Bronchial epithelial cell (primary cell): ENCODE results near the gene MERTK. TPM values are rescaled to one million over a fixed set of nuclear protein-coding genes. Genes with fewer than 3 reads are reported as not detected.

Experiments used
- DNase-seq: peaks from one replicate; pipeline ENCODE4 v3.0.0-alpha.2; 2010; ENCODE audit warnings: low read depth
- FAIRE-seq: peaks from 2 replicates; lab custom pipeline; 2011; peaks lifted over from hg19 to GRCh38; lab: Jason Lieb, UNC
- H3K27me3 ChIP-seq: 2 replicates; pipeline ENCODE4 v1.5.1; 2011; ENCODE audit warnings: low read length; ENCODE audit not compliant: control insufficient read depth, insufficient read depth
- H3K36me3 ChIP-seq: 2 replicates; pipeline ENCODE4 v1.5.1; 2011; ENCODE audit warnings: low read length; ENCODE audit not compliant: control insufficient read depth, insufficient read depth
- H3K4me3 ChIP-seq: 2 replicates; pipeline ENCODE4 v1.5.1; 2011; ENCODE audit warnings: mild to moderate bottlenecking, low read depth, low read length, control low read depth
- total RNA-seq: library from RNA; depleted of rRNA; stranded (reverse); fragments of >200 nt; gene quantifications from 2 replicates; pipeline ENCODE4 v1.2.1, GENCODE V29; 2014
- TF ChIP-seq, protein P1 (sequence below): IDR thresholded peaks from 2 replicates; pipeline ENCODE4 v1.5.1; 2011; ENCODE audit warnings: mild to moderate bottlenecking, moderate library complexity, low read length, control low read depth, inconsistent platforms; ENCODE audit not compliant: insufficient read depth, severe bottlenecking

MERTK gene
- total RNA-seq, 1 donor from 2014 or later, result 3.9 TPM

DNA sequence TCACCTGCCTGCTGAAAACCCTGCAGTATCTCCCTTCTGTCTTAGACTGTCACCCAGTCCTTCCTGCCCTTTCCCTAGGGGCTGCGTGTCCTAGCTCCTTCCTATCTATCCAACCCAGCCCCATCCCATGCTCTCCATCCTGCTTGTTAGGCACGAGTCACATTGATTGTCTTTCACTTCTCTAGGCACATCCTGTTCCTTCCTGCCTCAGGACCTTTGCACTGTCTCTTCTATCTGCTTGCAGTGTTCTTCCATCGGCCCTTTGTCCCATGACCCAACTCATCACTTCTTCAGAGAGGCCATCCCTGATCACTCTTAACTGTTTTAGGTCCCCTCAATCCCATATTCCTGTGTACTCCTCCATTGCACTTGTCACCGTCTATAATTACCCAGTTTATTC is 50.4 kb downstream of the MERTK start:
- Histone ChIP-seq H3K4me3 (no peak overlapping the region), H3K36me3 (no peaks in the 10 kb centered on the region), H3K27me3 (no peaks in the 10 kb centered on the region)
- TF ChIP-seq, protein P1, sequence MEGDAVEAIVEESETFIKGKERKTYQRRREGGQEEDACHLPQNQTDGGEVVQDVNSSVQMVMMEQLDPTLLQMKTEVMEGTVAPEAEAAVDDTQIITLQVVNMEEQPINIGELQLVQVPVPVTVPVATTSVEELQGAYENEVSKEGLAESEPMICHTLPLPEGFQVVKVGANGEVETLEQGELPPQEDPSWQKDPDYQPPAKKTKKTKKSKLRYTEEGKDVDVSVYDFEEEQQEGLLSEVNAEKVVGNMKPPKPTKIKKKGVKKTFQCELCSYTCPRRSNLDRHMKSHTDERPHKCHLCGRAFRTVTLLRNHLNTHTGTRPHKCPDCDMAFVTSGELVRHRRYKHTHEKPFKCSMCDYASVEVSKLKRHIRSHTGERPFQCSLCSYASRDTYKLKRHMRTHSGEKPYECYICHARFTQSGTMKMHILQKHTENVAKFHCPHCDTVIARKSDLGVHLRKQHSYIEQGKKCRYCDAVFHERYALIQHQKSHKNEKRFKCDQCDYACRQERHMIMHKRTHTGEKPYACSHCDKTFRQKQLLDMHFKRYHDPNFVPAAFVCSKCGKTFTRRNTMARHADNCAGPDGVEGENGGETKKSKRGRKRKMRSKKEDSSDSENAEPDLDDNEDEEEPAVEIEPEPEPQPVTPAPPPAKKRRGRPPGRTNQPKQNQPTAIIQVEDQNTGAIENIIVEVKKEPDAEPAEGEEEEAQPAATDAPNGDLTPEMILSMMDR, result no peak
- FAIRE-seq (no peak), DNase-seq (no peak)

DNA sequence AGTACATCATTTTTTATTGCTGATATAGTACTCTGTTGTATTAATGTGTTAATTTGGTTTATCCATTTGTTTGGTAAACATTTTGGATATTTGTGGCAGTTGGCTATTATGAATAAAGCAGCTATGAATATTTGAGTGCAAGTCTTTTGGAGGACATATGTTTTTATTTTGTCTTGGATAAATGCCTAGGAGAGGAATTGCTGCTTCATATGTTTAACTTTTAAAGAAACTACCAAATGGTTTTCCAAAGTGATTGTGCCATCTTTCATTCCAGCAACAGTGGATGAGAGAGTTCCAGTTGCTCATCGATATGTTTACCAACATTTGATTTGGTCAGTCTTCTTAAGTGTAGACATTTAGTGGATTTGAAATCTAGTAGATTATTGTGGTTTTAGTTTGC is 51.8 kb downstream of the MERTK start:
- no peaks in the 10 kb centered on the region for H3K27me3 ChIP-seq
- no peak for DNase-seq
- no peak overlapping the region for H3K4me3 ChIP-seq
- TF ChIP-seq, protein P1, result no peak
- H3K36me3 ChIP-seq, result no peaks in the 10 kb centered on the region
- FAIRE-seq, result no peak

DNA sequence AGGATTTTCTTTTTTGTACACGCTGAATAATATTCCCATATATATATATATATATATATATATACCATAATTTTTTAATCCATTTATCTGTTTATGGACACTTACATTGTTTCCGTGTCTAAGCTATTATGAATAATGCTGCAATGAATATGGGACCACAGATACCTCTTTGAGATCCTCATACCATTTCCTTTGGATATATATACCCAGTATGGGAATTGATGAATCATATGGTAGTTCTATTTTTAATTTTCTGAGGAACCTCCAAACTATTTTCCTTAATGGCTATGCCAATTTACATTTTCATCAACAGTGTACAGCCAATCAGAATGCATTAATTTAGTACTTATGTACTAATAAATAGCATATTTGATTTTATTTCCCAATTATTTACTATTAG is 53.1 kb downstream of the MERTK start:
- FAIRE-seq (no peak), DNase-seq (no peak)
- Histone ChIP-seq H3K36me3 (no peaks in the 10 kb centered on the region), H3K4me3 (no peak overlapping the region), H3K27me3 (no peaks in the 10 kb centered on the region)
- TF ChIP-seq, protein P1, result no peak

DNA sequence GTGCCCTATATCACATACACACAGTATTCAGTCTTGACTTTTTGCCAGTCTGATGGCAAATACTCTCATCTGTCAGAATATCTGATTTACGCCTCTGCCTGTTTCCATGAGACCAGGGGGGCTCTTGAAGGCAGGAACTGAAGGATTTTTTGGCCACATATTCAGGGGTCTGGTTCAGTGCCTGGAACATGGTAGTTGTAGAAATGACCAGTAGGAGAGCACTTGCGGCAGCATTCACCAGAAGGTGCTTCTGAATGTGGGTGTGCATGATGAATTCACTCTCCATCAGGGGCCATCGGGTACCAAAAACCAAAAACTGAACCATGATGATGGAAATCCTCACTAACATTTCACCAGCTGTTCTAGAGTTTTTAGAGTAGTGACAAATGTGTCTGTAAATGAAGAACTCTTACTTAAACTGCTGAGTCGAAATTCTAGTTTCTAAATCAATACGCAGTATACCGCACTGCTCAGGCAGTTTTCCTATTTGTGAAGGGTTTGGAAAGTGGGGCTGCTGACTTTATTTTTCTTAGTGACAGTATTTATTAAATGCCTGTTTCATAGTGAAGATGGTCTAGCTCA is 54.6 kb downstream of the MERTK start:
- FAIRE-seq, result no peak
- TF ChIP-seq, protein P1, result no peak
- Histone ChIP-seq H3K36me3 (no peaks in the 10 kb centered on the region), H3K27me3 (no peaks in the 10 kb centered on the region), H3K4me3 (no peak overlapping the region)
- DNase-seq, result no peak

DNA sequence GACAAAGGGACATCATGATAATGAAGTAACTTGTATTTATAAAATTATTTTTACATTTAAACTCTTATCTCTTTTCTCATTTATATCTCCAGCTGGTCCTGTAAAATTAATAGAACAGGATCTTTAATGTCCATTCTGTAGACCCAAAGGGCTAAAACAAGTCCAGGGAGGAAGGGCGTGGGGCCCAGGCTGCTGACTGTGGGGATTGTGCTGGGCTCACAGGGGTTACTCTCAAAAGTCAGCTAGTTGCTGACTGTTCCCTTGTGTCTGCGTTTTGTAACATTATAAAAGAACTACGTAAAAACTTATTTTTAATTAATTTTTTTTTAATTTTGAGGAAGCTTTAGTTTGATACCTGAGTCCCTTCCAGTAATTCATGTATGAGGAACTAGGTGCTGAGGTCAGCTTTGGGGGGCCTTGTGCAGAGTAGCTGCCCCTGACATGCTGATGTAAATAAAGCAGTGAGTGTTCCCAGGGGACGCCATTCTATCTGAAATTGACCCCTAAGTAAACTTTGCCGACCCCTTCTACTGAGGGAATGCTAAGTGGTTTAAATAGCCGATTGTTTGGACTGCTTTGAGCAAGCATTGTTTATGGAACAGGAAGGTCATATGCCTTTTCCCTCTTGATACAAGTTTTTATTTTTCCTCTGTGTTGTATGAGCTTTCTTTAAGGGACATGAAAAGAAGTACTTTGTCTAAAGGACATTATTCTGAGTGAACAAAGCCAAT is 56.4 kb downstream of the MERTK start:
- DNase-seq (no peak), FAIRE-seq (no peak)
- H3K36me3 ChIP-seq, result no peaks in the 10 kb centered on the region
- H3K4me3 ChIP-seq, result no peak overlapping the region
- peaks cover 1% of the 10 kb centered on the region for H3K27me3 ChIP-seq
- TF ChIP-seq, protein P1, result no peak

DNA sequence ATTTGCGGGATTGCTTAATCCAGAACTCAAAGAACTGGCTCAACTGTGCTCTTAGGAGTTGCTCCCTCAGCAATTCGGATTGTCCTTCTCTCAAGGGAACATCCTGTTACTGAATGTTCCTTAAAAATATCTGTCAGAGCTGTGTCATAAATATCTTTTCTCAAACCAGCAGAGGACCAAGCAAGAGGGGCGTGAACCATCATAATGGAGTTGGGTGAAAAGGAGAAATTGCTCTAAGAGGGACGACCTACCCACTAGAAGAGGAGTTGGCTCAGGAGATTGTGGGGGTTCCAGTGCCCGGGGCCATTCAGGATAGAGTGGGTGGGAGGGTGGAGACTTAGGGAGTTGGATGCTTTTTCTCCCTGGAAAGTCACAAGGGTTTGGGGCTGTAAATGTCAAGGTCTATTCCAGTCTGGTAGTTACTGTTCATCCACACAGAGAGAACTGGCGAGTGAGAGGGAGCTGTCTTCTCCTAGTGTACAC is 59.5 kb downstream of the MERTK start:
- peaks cover 1% of the 10 kb centered on the region for H3K27me3 ChIP-seq
- H3K4me3 ChIP-seq, result no peak overlapping the region
- no peak for DNase-seq
- no peak for FAIRE-seq
- TF ChIP-seq, protein P1, result no peak
- H3K36me3 ChIP-seq, result no peaks in the 10 kb centered on the region
